Caco-2 (cell line): Measurements from ENCODE around the gene DOK6. TPM values are rescaled to one million over a fixed set of nuclear protein-coding genes. Genes with fewer than 3 reads are reported as not detected.

Source experiments
- BruUV-seq: library from RNA; stranded (reverse); fragments of 400-500 nt; replicated peaks from 2 replicates; lab custom pipeline; 2021; lab: Mats Ljungman, UMichigan
- CTCF ChIA-PET: fragments of 300-600 bp; sonication (Branson Sonifier 250); formaldehyde crosslinking; loops from one replicate; lab custom pipeline; 2022; ENCODE audit warnings: antibody characterized with exemption; lab: Charles Lee
- POLR2A ChIA-PET: fragments of 300-600 bp; sonication (Branson Sonifier 250); formaldehyde crosslinking; loops from one replicate; lab custom pipeline; 2022; ENCODE audit warnings: antibody characterized with exemption; lab: Charles Lee
- DNase-seq, 2 experiments: peaks; one replicate each; pipeline versions ENCODE4 v3.0.0 to v3.0.0-alpha.2; 2020 to 2022
- H3K27me3 ChIP-seq: replicated peaks from 2 replicates; pipeline ENCODE4 v1.6.0; 2011; ENCODE audit warnings: low read length; ENCODE audit not compliant: control insufficient read depth, insufficient read depth
- H3K36me3 ChIP-seq: 2 replicates; pipeline ENCODE4 v1.5.1; 2011; ENCODE audit warnings: low read length; ENCODE audit not compliant: control insufficient read depth, insufficient read depth
- H3K4me1 ChIP-seq: fragments of 250-450 bp; sonication (Bioruptor Pico); 2 replicates; pipeline ENCODE4 v1.5.1; 2020; ENCODE audit warnings: mild to moderate bottlenecking
- H3K4me3 ChIP-seq: 2 replicates; pipeline ENCODE4 v1.5.1; 2011; ENCODE audit warnings: low read depth, mild to moderate bottlenecking, control low read depth, low read length
- H3K9me3 ChIP-seq: fragments of 250-450 bp; sonication (Bioruptor Pico); 2 replicates; pipeline ENCODE4 v1.5.1; 2020; ENCODE audit warnings: mild to moderate bottlenecking, moderate library complexity
- H3K27ac Mint-ChIP-seq: one replicate; pipeline ENCODE4 v1.8.0; 2022; ENCODE audit warnings: mixed read lengths; ENCODE audit not compliant: unreplicated experiment
- H3K27me3 Mint-ChIP-seq: one replicate; pipeline ENCODE4 v1.8.0; 2022; ENCODE audit warnings: mixed read lengths; ENCODE audit not compliant: insufficient read depth, unreplicated experiment
- H3K36me3 Mint-ChIP-seq: one replicate; pipeline ENCODE4 v1.8.0; 2022; ENCODE audit warnings: mild to moderate bottlenecking, mixed read lengths; ENCODE audit not compliant: insufficient read depth, unreplicated experiment
- H3K4me1 Mint-ChIP-seq: one replicate; pipeline ENCODE4 v1.8.0; 2022; ENCODE audit warnings: low read depth, mixed read lengths; ENCODE audit not compliant: unreplicated experiment
- H3K4me3 Mint-ChIP-seq: one replicate; pipeline ENCODE4 v1.8.0; 2022; ENCODE audit warnings: mild to moderate bottlenecking, moderate library complexity, mixed read lengths; ENCODE audit not compliant: unreplicated experiment
- H3K9me3 Mint-ChIP-seq: one replicate; pipeline ENCODE4 v1.8.0; 2022; ENCODE audit warnings: mixed read lengths; ENCODE audit not compliant: unreplicated experiment
- intact Hi-C: fragments of 100-400 bp; cut with micrococcal nuclease; formaldehyde crosslinking; loops from one replicate; pipeline ENCODE4 v1.10.0; 2022; ENCODE audit not compliant: unreplicated experiment
- total RNA-seq: library from RNA; stranded (reverse); gene quantifications from 2 replicates; pipeline ENCODE4 v1.2.3, GENCODE V29; 2022
- TF ChIP-seq, protein P1 (sequence below), 2 experiments: fragments of 200-600 bp in 1 of 2; IDR thresholded peaks; 1 replicate in 1 of 2; 2 replicates in 1 of 2; pipeline versions ENCODE4 v1.5.1 to v1.8.0; 2011 to 2022; ENCODE audit warnings: antibody characterized with exemption in 1 of 2, control low read depth in 1 of 2, inconsistent platforms in 1 of 2, low read depth in 1 of 2, low read length in 1 of 2, mild to moderate bottlenecking in 1 of 2, moderate library complexity in 1 of 2; ENCODE audit not compliant: insufficient read depth in 1 of 2, severe bottlenecking in 1 of 2, unreplicated experiment in 1 of 2

DOK6 gene
- total RNA-seq, 1 experiment from 2014 or later: not detected

- Mint-ChIP-seq H3K4me1 (no peaks in the 10 kb centered on the region), H3K9me3 (no peaks in the 10 kb centered on the region), H3K36me3 (no peaks in the 10 kb centered on the region), H3K4me3 (no peak overlapping the region), H3K27ac (no peak overlapping the region), H3K27me3 (no peaks in the 10 kb centered on the region)
- POLR2A ChIA-PET: no interaction called here
- intact Hi-C loops: no loop called here
- TF ChIP-seq, protein P1, sequence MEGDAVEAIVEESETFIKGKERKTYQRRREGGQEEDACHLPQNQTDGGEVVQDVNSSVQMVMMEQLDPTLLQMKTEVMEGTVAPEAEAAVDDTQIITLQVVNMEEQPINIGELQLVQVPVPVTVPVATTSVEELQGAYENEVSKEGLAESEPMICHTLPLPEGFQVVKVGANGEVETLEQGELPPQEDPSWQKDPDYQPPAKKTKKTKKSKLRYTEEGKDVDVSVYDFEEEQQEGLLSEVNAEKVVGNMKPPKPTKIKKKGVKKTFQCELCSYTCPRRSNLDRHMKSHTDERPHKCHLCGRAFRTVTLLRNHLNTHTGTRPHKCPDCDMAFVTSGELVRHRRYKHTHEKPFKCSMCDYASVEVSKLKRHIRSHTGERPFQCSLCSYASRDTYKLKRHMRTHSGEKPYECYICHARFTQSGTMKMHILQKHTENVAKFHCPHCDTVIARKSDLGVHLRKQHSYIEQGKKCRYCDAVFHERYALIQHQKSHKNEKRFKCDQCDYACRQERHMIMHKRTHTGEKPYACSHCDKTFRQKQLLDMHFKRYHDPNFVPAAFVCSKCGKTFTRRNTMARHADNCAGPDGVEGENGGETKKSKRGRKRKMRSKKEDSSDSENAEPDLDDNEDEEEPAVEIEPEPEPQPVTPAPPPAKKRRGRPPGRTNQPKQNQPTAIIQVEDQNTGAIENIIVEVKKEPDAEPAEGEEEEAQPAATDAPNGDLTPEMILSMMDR (IDR thresholded peaks at IDR 0.05; ENCODE audit: insufficient read depth in 1 of 2, low read depth in 1 of 2, low read length in 1 of 2, severe bottlenecking in 1 of 2, unreplicated experiment in 1 of 2): no peak
- Histone ChIP-seq H3K9me3 (peaks cover 4% of the 10 kb centered on the region; the same call in 1 of the 2 replicates), H3K27me3 (no peaks in the 10 kb centered on the region), H3K4me3 (no peak overlapping the region), H3K36me3 (no peaks in the 10 kb centered on the region), H3K4me1 (no peaks in the 10 kb centered on the region)
- CTCF ChIA-PET: no interaction called here
- BruUV-seq: no TSS peak
- DNase-seq: no peak
Measured at GRCh38 chr18:69715191-69715795, 314.6 kb downstream of the DOK6 start.

- TF ChIP-seq, protein P1 (IDR thresholded peaks at IDR 0.05; ENCODE audit: insufficient read depth in 1 of 2, low read depth in 1 of 2, low read length in 1 of 2, severe bottlenecking in 1 of 2, unreplicated experiment in 1 of 2): no peak
- H3K4me1 Mint-ChIP-seq: no peaks in the 10 kb centered on the region
- Histone ChIP-seq H3K36me3 (no peaks in the 10 kb centered on the region), H3K27me3 (no peaks in the 10 kb centered on the region), H3K4me3 (no peak overlapping the region), H3K4me1 (no peaks in the 10 kb centered on the region), H3K9me3 (peaks cover 4% of the 10 kb centered on the region; the same call in 1 of the 2 replicates)
- H3K27ac Mint-ChIP-seq: no peak overlapping the region
- no peak for DNase-seq
- H3K36me3 Mint-ChIP-seq: no peaks in the 10 kb centered on the region
- BruUV-seq: no TSS peak
- no peaks in the 10 kb centered on the region for H3K9me3 Mint-ChIP-seq
- intact Hi-C loops: no loop called here
- no peak overlapping the region for H3K4me3 Mint-ChIP-seq
- CTCF ChIA-PET: no interaction called here
- no peaks in the 10 kb centered on the region for H3K27me3 Mint-ChIP-seq
- POLR2A ChIA-PET: no interaction called here
Measured at GRCh38 chr18:69717586-69717985, 316.9 kb downstream of the DOK6 start.

- Mint-ChIP-seq H3K4me1 (no peaks in the 10 kb centered on the region), H3K36me3 (no peaks in the 10 kb centered on the region), H3K27me3 (no peaks in the 10 kb centered on the region), H3K9me3 (no peaks in the 10 kb centered on the region), H3K27ac (no peak overlapping the region), H3K4me3 (no peak overlapping the region)
- H3K9me3 ChIP-seq: peaks cover 4% of the 10 kb centered on the region; the same call in 1 of the 2 replicates
- DNase-seq: peak in 1 of 2 experiments; percentile 1
- ChIA-PET POLR2A (no interaction called here), CTCF (no interaction called here)
- BruUV-seq: no TSS peak
- no peak overlapping the region for H3K4me3 ChIP-seq
- TF ChIP-seq, protein P1 (IDR thresholded peaks at IDR 0.05; ENCODE audit: insufficient read depth in 1 of 2, low read depth in 1 of 2, low read length in 1 of 2, severe bottlenecking in 1 of 2, unreplicated experiment in 1 of 2): no peak
- H3K36me3 ChIP-seq: no peaks in the 10 kb centered on the region
- H3K27me3 ChIP-seq: no peaks in the 10 kb centered on the region
- intact Hi-C loops: no loop called here
- H3K4me1 ChIP-seq: no peaks in the 10 kb centered on the region
Measured at GRCh38 chr18:69718912-69719547, 318.3 kb downstream of the DOK6 start.
